Liver (tissue), 3 donors: ENCODE data around the gene SNX5.
A peak's percentile ranks its signal among the peaks of the same experiment; 100 is the strongest.

ENCODE experiments used
- GABPA ChIP-seq, 2 donors: IDR thresholded peaks in 1 of 2; conservative IDR thresholded peaks in 1 of 2; 2 replicates each; pipeline ENCODE4 v1.6.1; 2016; ENCODE audit warnings: antibody characterized with exemption in 2 of 2, mild to moderate bottlenecking in 1 of 2, moderate library complexity in 1 of 2
- TF ChIP-seq, protein P1 (sequence below): fragments of 150-350 bp; IDR thresholded peaks from 2 replicates; pipeline ENCODE4 v1.5.1; 2017; ENCODE audit warnings: improper control_type of control experiment, low read depth, low read length; ENCODE audit not compliant: missing input control
- donor health status: healthy.
- donor health status: healthy.

DNA sequence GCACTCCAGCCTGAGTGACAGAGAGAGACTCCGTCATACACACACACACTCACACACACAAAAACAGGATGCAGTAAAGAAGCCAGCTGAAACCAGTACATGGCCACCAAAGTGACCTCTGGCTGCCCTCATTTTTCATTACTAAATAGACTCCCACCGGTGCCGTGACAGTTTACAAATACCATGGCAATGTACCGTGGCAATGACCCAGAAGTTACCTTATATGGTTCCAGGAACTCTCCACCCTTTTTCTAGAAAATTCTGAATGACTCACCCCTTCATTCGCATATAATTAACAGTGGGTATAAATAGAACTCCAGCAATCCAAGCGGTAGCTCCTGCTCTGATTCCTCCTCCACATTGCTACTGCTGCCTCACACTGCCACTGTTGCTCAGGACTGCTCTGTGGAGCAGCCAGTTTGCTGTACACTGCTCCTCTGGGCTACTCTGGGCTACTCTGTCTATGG, 57.7 kb downstream of the SNX5 start:
- peak; percentile 9 to 66 for TF ChIP-seq GABPA (IDR thresholded peaks at IDR 0.05 in 1 of 2, conservative IDR thresholded peaks at IDR 0.05 in 1 of 2)
- TF ChIP-seq, protein P1, sequence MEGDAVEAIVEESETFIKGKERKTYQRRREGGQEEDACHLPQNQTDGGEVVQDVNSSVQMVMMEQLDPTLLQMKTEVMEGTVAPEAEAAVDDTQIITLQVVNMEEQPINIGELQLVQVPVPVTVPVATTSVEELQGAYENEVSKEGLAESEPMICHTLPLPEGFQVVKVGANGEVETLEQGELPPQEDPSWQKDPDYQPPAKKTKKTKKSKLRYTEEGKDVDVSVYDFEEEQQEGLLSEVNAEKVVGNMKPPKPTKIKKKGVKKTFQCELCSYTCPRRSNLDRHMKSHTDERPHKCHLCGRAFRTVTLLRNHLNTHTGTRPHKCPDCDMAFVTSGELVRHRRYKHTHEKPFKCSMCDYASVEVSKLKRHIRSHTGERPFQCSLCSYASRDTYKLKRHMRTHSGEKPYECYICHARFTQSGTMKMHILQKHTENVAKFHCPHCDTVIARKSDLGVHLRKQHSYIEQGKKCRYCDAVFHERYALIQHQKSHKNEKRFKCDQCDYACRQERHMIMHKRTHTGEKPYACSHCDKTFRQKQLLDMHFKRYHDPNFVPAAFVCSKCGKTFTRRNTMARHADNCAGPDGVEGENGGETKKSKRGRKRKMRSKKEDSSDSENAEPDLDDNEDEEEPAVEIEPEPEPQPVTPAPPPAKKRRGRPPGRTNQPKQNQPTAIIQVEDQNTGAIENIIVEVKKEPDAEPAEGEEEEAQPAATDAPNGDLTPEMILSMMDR: no peak
